Endothelial cell of umbilical vein (primary cell): ENCODE data around the gene RXFP3. TPM values are rescaled to one million over a fixed set of nuclear protein-coding genes. Genes with fewer than 3 reads are reported as not detected.

Experiments used
- BruUV-seq: library from RNA; stranded (reverse); fragments of 400-500 nt; replicated peaks from 2 replicates; lab custom pipeline; 2021; lab: Mats Ljungman, UMichigan
- CTCF ChIA-PET: fragments of 300-600, 350-600 bp; sonication (Branson Sonifier 250); formaldehyde crosslinking; loops from one replicate; lab custom pipeline; 2021; ENCODE audit warnings: antibody characterized with exemption, inconsistent platforms; lab: Charles Lee
- POLR2A ChIA-PET: fragments of 300-600, 350-600 bp; sonication (Branson Sonifier 250); formaldehyde crosslinking; loops from one replicate; lab custom pipeline; 2021; ENCODE audit warnings: antibody characterized with exemption, inconsistent platforms; lab: Charles Lee
- DNase-seq: peaks from one replicate; pipeline ENCODE4 v3.0.0-alpha.2; 2011; ENCODE audit warnings: low read depth, low spot score
- FAIRE-seq: peaks from 2 replicates; lab custom pipeline; 2011; peaks lifted over from hg19 to GRCh38; lab: Jason Lieb, UNC
- H2AFZ ChIP-seq: 2 replicates; pipeline ENCODE4 v1.6.0; 2012; ENCODE audit warnings: low read depth, low read length, control low read depth, inconsistent platforms
- H3K27ac ChIP-seq: 2 replicates; pipeline ENCODE4 v1.5.1; 2011; ENCODE audit warnings: low read depth, mild to moderate bottlenecking, control low read depth, low read length, moderate library complexity; ENCODE audit not compliant: insufficient read depth
- H3K27me3 ChIP-seq, 2 experiments: 2 replicates each; pipeline versions ENCODE4 v1.6.0 to v1.6.1; 2011; ENCODE audit warnings: low read length in 2 of 2, mixed read lengths in 1 of 2; ENCODE audit not compliant: control insufficient read depth in 2 of 2, insufficient read depth in 2 of 2
- H3K36me3 ChIP-seq, 2 experiments: 2 replicates in 1 of 2; 3 replicates in 1 of 2; pipeline ENCODE4 v1.5.1; 2011; ENCODE audit warnings: low read length in 2 of 2, mild to moderate bottlenecking in 1 of 2, moderate library complexity in 1 of 2; ENCODE audit not compliant: control insufficient read depth in 2 of 2, insufficient read depth in 2 of 2; ENCODE audit errors: extremely low read depth in 1 of 2
- H3K4me1 ChIP-seq: 3 replicates; pipeline ENCODE4 v1.5.1; 2011; ENCODE audit warnings: mild to moderate bottlenecking, low read length; ENCODE audit not compliant: control insufficient read depth, insufficient read depth; ENCODE audit errors: extremely low read depth
- H3K4me2 ChIP-seq: 2 replicates; pipeline ENCODE4 v1.6.1; 2011; ENCODE audit warnings: low read length, control low read depth, mixed read lengths; ENCODE audit not compliant: insufficient read depth
- H3K4me3 ChIP-seq, 3 experiments: fragments of 200-600 bp in 1 of 3; sonication (generic), shearing (Covaris generic) in 1 of 3; replicated peaks in 1 of 3; 2 replicates each; pipeline ENCODE4 v1.5.1; 2011 to 2016; ENCODE audit warnings: control low read depth in 3 of 3, low read length in 3 of 3, mild to moderate bottlenecking in 2 of 3, inconsistent platforms in 1 of 3, low read depth in 1 of 3, moderate library complexity in 1 of 3; ENCODE audit not compliant: insufficient read depth in 1 of 3
- H3K79me2 ChIP-seq: 2 replicates; pipeline ENCODE4 v1.6.0; 2012; ENCODE audit warnings: low read length, inconsistent platforms; ENCODE audit not compliant: control insufficient read depth, insufficient read depth
- H3K9ac ChIP-seq: replicated peaks from 2 replicates; pipeline ENCODE3; 2011; ENCODE audit warnings: low read length, control low read depth; ENCODE audit not compliant: insufficient read depth; ENCODE audit errors: extremely low read depth
- H3K9me1 ChIP-seq: replicated peaks from 3 replicates; pipeline ENCODE4 v1.6.0; 2011; ENCODE audit warnings: mild to moderate bottlenecking, low read length; ENCODE audit not compliant: control insufficient read depth, insufficient read depth; ENCODE audit errors: extremely low read depth
- H3K9me3 ChIP-seq: replicated peaks from 2 replicates; pipeline ENCODE4 v1.5.1; 2012; ENCODE audit warnings: low read length, inconsistent platforms; ENCODE audit not compliant: control insufficient read depth, insufficient read depth
- H4K20me1 ChIP-seq: replicated peaks from 2 replicates; pipeline ENCODE3; 2011; ENCODE audit warnings: mild to moderate bottlenecking, low read length; ENCODE audit not compliant: control insufficient read depth, insufficient read depth; ENCODE audit errors: extremely low read depth
- EZH2 ChIP-seq: IDR thresholded peaks from 2 replicates; pipeline ENCODE4 v1.6.1; 2012; ENCODE audit warnings: borderline replicate concordance, low read depth, mild to moderate bottlenecking, moderate library complexity, low read length, inconsistent platforms; ENCODE audit not compliant: severe bottlenecking
- FOS ChIP-seq: IDR thresholded peaks from 2 replicates; pipeline ENCODE4 v1.6.1; 2011; ENCODE audit warnings: mild to moderate bottlenecking, low read length, moderate library complexity, borderline replicate concordance; ENCODE audit not compliant: insufficient read depth
- GATA2 ChIP-seq: IDR thresholded peaks from 2 replicates; pipeline ENCODE4 v1.7.0; 2011; ENCODE audit warnings: low read depth, mild to moderate bottlenecking, moderate library complexity, mixed read lengths, low read length; ENCODE audit not compliant: insufficient read length, insufficient read depth
- JUN ChIP-seq: IDR thresholded peaks from 2 replicates; pipeline ENCODE4 v1.6.1; 2011; ENCODE audit warnings: borderline replicate concordance, low read depth; ENCODE audit not compliant: insufficient read length, insufficient read depth
- MYC ChIP-seq: IDR thresholded peaks from one replicate; pipeline ENCODE4 v1.6.1; 2011; ENCODE audit warnings: mild to moderate bottlenecking, low read depth, low read length
- POLR2A ChIP-seq: IDR thresholded peaks from 2 replicates; pipeline ENCODE4 v1.6.1; 2012; ENCODE audit warnings: low read depth, mild to moderate bottlenecking, control low read depth, low read length
- POLR2AphosphoS5 ChIP-seq: IDR thresholded peaks from 2 replicates; pipeline ENCODE4 v1.6.1; 2012; ENCODE audit warnings: low read depth, mild to moderate bottlenecking, control low read depth, low read length, moderate library complexity; ENCODE audit not compliant: insufficient read depth
- dilution Hi-C: fragments of 300-500 bp; cut with MboI; formaldehyde crosslinking; loops from one replicate; pipeline ENCODE4 v1.15.0; 2019; ENCODE audit warnings: low sequenced_read_pairs; ENCODE audit not compliant: extremely low pct_ligation_motif_present
- intact Hi-C: fragments of 100-400 bp; cut with micrococcal nuclease; formaldehyde crosslinking; loops from one replicate; pipeline ENCODE4 v1.10.0; 2022
- polyA plus RNA-seq, 4 experiments: library from polyadenylated mRNA; depleted of rRNA in 3 of 4; stranded (reverse) in 3 of 4; unstranded in 1 of 4; fragments of >200 nt; gene quantifications; 2 replicates each; pipeline versions ENCODE4 v1.2.1 to v1.2.3, GENCODE V29; 2011 to 2012; ENCODE audit warnings: missing spikeins in 1 of 4
- total RNA-seq: library from RNA; stranded (reverse); gene quantifications from 2 replicates; pipeline ENCODE4 v1.2.3, GENCODE V29; 2021
- TF ChIP-seq, protein P1 (sequence below), 2 donors: IDR thresholded peaks; 1 replicate in 1 of 2; 2 replicates in 1 of 2; pipeline ENCODE4 v1.5.1; 2011; ENCODE audit warnings: low read length in 2 of 2, mild to moderate bottlenecking in 2 of 2, moderate library complexity in 2 of 2, control low read depth in 1 of 2, inconsistent platforms in 1 of 2, low read depth in 1 of 2; ENCODE audit not compliant: insufficient read depth in 1 of 2; ENCODE audit errors: extremely low read depth in 1 of 2
- TF ChIP-seq, protein P2 (sequence below): IDR thresholded peaks from 2 replicates; pipeline ENCODE4 v1.6.1; 2011; ENCODE audit not compliant: insufficient read depth, insufficient read length

Gene RXFP3
- total and polyA plus RNA-seq, 2 donors (not counting 3 experiments of a cell fraction or from before 2014, with no cell fraction given): not detected

- H3K4me2 ChIP-seq: no peak overlapping the region
- no peaks in the 10 kb centered on the region for H3K4me1 ChIP-seq
- TF ChIP-seq, protein P1, sequence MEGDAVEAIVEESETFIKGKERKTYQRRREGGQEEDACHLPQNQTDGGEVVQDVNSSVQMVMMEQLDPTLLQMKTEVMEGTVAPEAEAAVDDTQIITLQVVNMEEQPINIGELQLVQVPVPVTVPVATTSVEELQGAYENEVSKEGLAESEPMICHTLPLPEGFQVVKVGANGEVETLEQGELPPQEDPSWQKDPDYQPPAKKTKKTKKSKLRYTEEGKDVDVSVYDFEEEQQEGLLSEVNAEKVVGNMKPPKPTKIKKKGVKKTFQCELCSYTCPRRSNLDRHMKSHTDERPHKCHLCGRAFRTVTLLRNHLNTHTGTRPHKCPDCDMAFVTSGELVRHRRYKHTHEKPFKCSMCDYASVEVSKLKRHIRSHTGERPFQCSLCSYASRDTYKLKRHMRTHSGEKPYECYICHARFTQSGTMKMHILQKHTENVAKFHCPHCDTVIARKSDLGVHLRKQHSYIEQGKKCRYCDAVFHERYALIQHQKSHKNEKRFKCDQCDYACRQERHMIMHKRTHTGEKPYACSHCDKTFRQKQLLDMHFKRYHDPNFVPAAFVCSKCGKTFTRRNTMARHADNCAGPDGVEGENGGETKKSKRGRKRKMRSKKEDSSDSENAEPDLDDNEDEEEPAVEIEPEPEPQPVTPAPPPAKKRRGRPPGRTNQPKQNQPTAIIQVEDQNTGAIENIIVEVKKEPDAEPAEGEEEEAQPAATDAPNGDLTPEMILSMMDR (IDR thresholded peaks at IDR 0.05; ENCODE audit: extremely low read depth in 1 of 2, insufficient read depth in 1 of 2, low read depth in 1 of 2, low read length in 2 of 2): no peak
- TF ChIP-seq JUN (no peak), FOS (no peak), MYC (no peak), POLR2AphosphoS5 (no peak), POLR2A (no peak), EZH2 (no peak), GATA2 (no peak)
- TF ChIP-seq, protein P2, sequence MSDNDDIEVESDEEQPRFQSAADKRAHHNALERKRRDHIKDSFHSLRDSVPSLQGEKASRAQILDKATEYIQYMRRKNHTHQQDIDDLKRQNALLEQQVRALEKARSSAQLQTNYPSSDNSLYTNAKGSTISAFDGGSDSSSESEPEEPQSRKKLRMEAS: no peak
- H2AFZ ChIP-seq: no peak overlapping the region
- BruUV-seq: no TSS peak
- H3K4me3 ChIP-seq: no peak overlapping the region
- intact Hi-C loops (no loop called here), dilution Hi-C loops (no loop called here)
- FAIRE-seq: no peak
- no peaks in the 10 kb centered on the region for H3K9me1 ChIP-seq
- H3K36me3 ChIP-seq: no peaks in the 10 kb centered on the region
- CTCF ChIA-PET: interaction anchor here (5.9 to 7.0 kb wide), 2 partner anchors 378 to 531 kb away, joined by 161 to 177 read pairs; no protein-coding TSS in a partner anchor
- H3K9me3 ChIP-seq: no peaks in the 10 kb centered on the region
- POLR2A ChIA-PET: no interaction called here
- H3K9ac ChIP-seq: no peak overlapping the region
- no peaks in the 10 kb centered on the region for H3K79me2 ChIP-seq
- H3K27me3 ChIP-seq: peaks cover 1 to 5% of the 10 kb centered on the region in 2 experiments
- DNase-seq: no peak
- no peak overlapping the region for H3K27ac ChIP-seq
- no peaks in the 10 kb centered on the region for H4K20me1 ChIP-seq
Observed at GRCh38 chr5:33966805-33967204, 30.6 kb downstream of the RXFP3 start.
